ENCODE measurements around the gene HSPBAP1.
"Not testable (repeated sequence)": the region's sequence is repeated elsewhere in the genome, so short reads cannot be mapped to it uniquely, and the experiment has no call there.

The HSPBAP1 gene

GRCh38 chr3:122743581-122744120 lies 50.0 kb downstream of the HSPBAP1 start:
- Histone ChIP-seq H3K4me2 (ENCODE audit: low read depth, low read length, poor library complexity, severe bottlenecking) (no peak overlapping the region), H3K27me3 (ENCODE audit: insufficient read depth, low read length, poor library complexity, severe bottlenecking) (no peaks in the 10 kb centered on the region), H3K9me2 (replicated peaks; ENCODE audit: low read depth, low read length) (no peaks in the 10 kb centered on the region), H3K4me1 (ENCODE audit: insufficient read depth, low read length, poor library complexity, severe bottlenecking) (no peaks in the 10 kb centered on the region), H3K36me3 (ENCODE audit: insufficient read depth, low read length) (peaks cover 15% of the 10 kb centered on the region), H4K20me1 (ENCODE audit: insufficient read depth, low read length, poor library complexity, severe bottlenecking) (no peaks in the 10 kb centered on the region), H2AFZ (ENCODE audit: low read length) (no peak overlapping the region), H3K9me3 (ENCODE audit: insufficient read depth, low read depth, low read length) (no peaks in the 10 kb centered on the region; the same call in 1 of the 2 replicates), H3K9ac (ENCODE audit: low read depth, low read length, poor library complexity, severe bottlenecking) (no peak overlapping the region), H3K4me3 (ENCODE audit: low read length, poor library complexity, severe bottlenecking) (no peak overlapping the region), H3K79me2 (ENCODE audit: insufficient read depth, low read length) (no peaks in the 10 kb centered on the region), H3F3A (ENCODE audit: low read depth) (no peaks in the 10 kb centered on the region)
- TF ChIP-seq, protein P1, sequence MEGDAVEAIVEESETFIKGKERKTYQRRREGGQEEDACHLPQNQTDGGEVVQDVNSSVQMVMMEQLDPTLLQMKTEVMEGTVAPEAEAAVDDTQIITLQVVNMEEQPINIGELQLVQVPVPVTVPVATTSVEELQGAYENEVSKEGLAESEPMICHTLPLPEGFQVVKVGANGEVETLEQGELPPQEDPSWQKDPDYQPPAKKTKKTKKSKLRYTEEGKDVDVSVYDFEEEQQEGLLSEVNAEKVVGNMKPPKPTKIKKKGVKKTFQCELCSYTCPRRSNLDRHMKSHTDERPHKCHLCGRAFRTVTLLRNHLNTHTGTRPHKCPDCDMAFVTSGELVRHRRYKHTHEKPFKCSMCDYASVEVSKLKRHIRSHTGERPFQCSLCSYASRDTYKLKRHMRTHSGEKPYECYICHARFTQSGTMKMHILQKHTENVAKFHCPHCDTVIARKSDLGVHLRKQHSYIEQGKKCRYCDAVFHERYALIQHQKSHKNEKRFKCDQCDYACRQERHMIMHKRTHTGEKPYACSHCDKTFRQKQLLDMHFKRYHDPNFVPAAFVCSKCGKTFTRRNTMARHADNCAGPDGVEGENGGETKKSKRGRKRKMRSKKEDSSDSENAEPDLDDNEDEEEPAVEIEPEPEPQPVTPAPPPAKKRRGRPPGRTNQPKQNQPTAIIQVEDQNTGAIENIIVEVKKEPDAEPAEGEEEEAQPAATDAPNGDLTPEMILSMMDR (conservative IDR thresholded peaks at IDR 0.05; ENCODE audit: low read length) = no peak
- TF ChIP-seq EZH2phosphoT487 (IDR thresholded peaks at IDR 0.05; ENCODE audit: borderline replicate concordance) = no peak

GRCh38 chr3:122742234-122742633 lies 51.4 kb downstream of the HSPBAP1 start:
- Histone ChIP-seq H3K79me2 (ENCODE audit: insufficient read depth, low read length) (no peaks in the 10 kb centered on the region), H3K36me3 (ENCODE audit: insufficient read depth, low read length) (peaks cover 15% of the 10 kb centered on the region; the same call in 1 of the 2 replicates), H4K20me1 (ENCODE audit: insufficient read depth, low read length, poor library complexity, severe bottlenecking) (no peaks in the 10 kb centered on the region), H3F3A (ENCODE audit: low read depth) (no peaks in the 10 kb centered on the region), H3K4me1 (ENCODE audit: insufficient read depth, low read length, poor library complexity, severe bottlenecking) (no peaks in the 10 kb centered on the region), H3K27me3 (ENCODE audit: insufficient read depth, low read length, poor library complexity, severe bottlenecking) (no peaks in the 10 kb centered on the region), H3K9ac (ENCODE audit: low read depth, low read length, poor library complexity, severe bottlenecking) (no peak overlapping the region), H2AFZ (ENCODE audit: low read length) (no peak overlapping the region), H3K4me3 (ENCODE audit: low read length, poor library complexity, severe bottlenecking) (no peak overlapping the region), H3K9me3 (ENCODE audit: insufficient read depth, low read depth, low read length) (no peaks in the 10 kb centered on the region; the same call in 1 of the 2 replicates), H3K9me2 (replicated peaks; ENCODE audit: low read depth, low read length) (no peaks in the 10 kb centered on the region), H3K4me2 (ENCODE audit: low read depth, low read length, poor library complexity, severe bottlenecking) (no peak overlapping the region)
- no peak for TF ChIP-seq EZH2phosphoT487 (IDR thresholded peaks at IDR 0.05; ENCODE audit: borderline replicate concordance)
- TF ChIP-seq, protein P1 (conservative IDR thresholded peaks at IDR 0.05; ENCODE audit: low read length) = no peak

GRCh38 chr3:122739172-122739571 lies 54.5 kb downstream of the HSPBAP1 start:
- Histone ChIP-seq H3F3A (ENCODE audit: low read depth) (no peaks in the 10 kb centered on the region), H4K20me1 (ENCODE audit: insufficient read depth, low read length, poor library complexity, severe bottlenecking) (no peaks in the 10 kb centered on the region), H3K9me3 (ENCODE audit: insufficient read depth, low read depth, low read length) (no peaks in the 10 kb centered on the region; the same call in 1 of the 2 replicates), H2AFZ (ENCODE audit: low read length) (no peak overlapping the region), H3K4me2 (ENCODE audit: low read depth, low read length, poor library complexity, severe bottlenecking) (no peak overlapping the region), H3K27me3 (ENCODE audit: insufficient read depth, low read length, poor library complexity, severe bottlenecking) (no peaks in the 10 kb centered on the region), H3K79me2 (ENCODE audit: insufficient read depth, low read length) (no peaks in the 10 kb centered on the region), H3K9me2 (replicated peaks; ENCODE audit: low read depth, low read length) (no peaks in the 10 kb centered on the region), H3K36me3 (ENCODE audit: insufficient read depth, low read length) (peaks cover 15% of the 10 kb centered on the region; the same call in 1 of the 2 replicates), H3K9ac (ENCODE audit: low read depth, low read length, poor library complexity, severe bottlenecking) (no peak overlapping the region), H3K4me1 (ENCODE audit: insufficient read depth, low read length, poor library complexity, severe bottlenecking) (no peaks in the 10 kb centered on the region), H3K4me3 (ENCODE audit: low read length, poor library complexity, severe bottlenecking) (no peak overlapping the region)
- TF ChIP-seq EZH2phosphoT487 (IDR thresholded peaks at IDR 0.05; ENCODE audit: borderline replicate concordance) = no peak
- TF ChIP-seq, protein P1 (conservative IDR thresholded peaks at IDR 0.05; ENCODE audit: low read length) = no peak

DNA sequence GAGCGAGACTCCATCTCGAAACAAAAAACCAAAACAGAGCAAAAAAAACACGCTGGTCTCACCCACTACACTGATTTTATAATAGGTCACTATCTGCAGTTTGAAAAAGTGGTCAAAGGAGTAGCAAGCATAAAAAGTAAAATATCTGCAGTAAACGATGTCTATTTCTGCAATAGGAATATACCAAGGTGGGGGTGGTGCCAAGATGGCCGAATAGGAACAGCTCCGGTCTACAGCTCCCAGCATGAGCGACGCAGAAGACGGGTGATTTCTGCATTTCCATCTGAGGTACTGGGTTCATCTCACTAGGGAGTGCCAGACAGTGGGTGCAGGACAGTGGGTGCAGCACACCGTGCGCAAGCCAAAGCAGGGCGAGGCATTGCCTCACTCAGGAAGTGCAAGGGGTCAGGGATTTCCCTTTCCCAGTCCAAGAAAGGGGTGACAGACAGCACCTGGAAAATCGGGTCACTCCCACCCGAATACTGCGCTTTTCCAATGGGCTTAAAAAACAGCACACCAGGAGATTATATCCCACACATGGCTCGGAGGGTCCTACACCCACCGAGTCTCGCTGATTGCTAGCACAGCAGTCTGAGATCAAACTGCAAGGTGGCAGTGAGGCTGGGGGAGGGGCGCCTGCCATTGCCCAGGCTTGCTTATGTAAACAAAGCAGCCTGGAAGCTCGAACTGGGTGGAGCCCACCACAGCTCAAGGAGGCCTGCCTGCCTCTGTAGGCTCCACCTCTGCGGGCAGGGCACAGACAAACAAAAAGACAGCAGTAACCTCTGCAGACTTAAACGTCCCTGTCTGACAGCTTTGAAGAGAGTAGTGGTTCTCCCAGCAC lies 60.7 kb downstream of the HSPBAP1 start:
- H2AFZ ChIP-seq (ENCODE audit: low read length); H3K9ac ChIP-seq (ENCODE audit: low read depth, low read length, poor library complexity, severe bottlenecking); H3K27me3 ChIP-seq (ENCODE audit: insufficient read depth, low read length, poor library complexity, severe bottlenecking); H3K36me3 ChIP-seq (ENCODE audit: insufficient read depth, low read length); H3K9me3 ChIP-seq (ENCODE audit: insufficient read depth, low read depth, low read length); H3K4me1 ChIP-seq (ENCODE audit: insufficient read depth, low read length, poor library complexity, severe bottlenecking); H3K79me2 ChIP-seq (ENCODE audit: insufficient read depth, low read length); H3K9me2 ChIP-seq (replicated peaks; ENCODE audit: low read depth, low read length); H3F3A ChIP-seq (ENCODE audit: low read depth); H3K4me2 ChIP-seq (ENCODE audit: low read depth, low read length, poor library complexity, severe bottlenecking); H3K4me3 ChIP-seq (ENCODE audit: low read length, poor library complexity, severe bottlenecking); H4K20me1 ChIP-seq (ENCODE audit: insufficient read depth, low read length, poor library complexity, severe bottlenecking): not testable (repeated sequence)
